Measurements from ENCODE around the gene TDRD1. TPM values are rescaled to one million over a fixed set of nuclear protein-coding genes. Genes with fewer than 3 reads are reported as not detected.

Gene TDRD1
- total and polyA plus RNA-seq, 9 of the 15 experiments (the other 6 are each of a cell fraction or from before 2014, with no cell fraction given), result not detected

DNA sequence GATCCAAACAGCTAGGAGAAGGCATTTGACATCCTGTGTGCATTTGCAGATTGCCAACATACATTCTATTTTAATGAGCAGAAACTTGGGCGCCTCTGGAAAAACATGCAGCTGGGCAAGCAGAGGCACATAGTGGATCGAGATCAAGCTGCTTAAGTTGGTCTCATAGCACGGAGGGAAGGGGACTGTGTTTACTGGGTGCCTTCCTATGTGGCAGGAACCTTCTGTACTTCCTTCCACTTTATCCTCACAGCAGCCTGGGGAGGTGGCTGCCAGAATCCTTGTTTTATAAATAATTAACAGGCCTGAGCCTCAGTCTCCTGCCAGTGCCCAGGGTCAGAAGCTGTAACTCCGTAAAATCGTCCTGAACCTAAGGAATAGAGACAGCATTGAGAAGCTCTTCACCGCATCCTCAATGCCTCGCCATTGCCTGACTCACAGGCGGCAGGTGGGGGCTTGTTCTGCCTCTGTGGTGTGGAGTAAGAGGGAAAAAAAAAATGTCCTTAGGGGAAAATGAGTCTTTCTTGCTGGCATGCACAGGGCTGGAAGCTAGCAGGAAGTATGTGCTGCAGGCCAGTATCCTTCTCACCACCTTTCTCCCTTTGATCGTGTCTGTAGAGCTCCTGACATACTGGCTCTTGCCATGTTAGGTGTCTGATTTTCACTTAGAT is 66.1 kb downstream of the TDRD1 start:
- Histone ChIP-seq H2AFZ (ENCODE audit: low read depth, low read length) (no peak overlapping the region), H3K9me3 (replicated peaks; ENCODE audit: control insufficient read depth, insufficient read depth, low read depth, low read length) (no peaks in the 10 kb centered on the region), H3K9me1 (ENCODE audit: control insufficient read depth, insufficient read depth, low read length) (no peaks in the 10 kb centered on the region), H3K9ac (ENCODE audit: insufficient read depth in 1 of 2, low read depth in 2 of 2, low read length in 2 of 2) (no peak overlapping the region), H3K4me2 (ENCODE audit: insufficient read depth, low read length) (no peak overlapping the region), H4K20me1 (replicated peaks; ENCODE audit: control insufficient read depth, insufficient read depth, low read length) (no peaks in the 10 kb centered on the region), H3K4me1 (replicated peaks in 1 of 2; ENCODE audit: control insufficient read depth in 2 of 2, insufficient read depth in 2 of 2, low read length in 2 of 2) (no peaks in the 10 kb centered on the region), H3K79me2 (ENCODE audit: control insufficient read depth, insufficient read depth, low read length) (no peaks in the 10 kb centered on the region), H3K4me3 (no peak overlapping the region), H3K27ac (ENCODE audit: extremely low read depth, low read depth, low read length) (no peak overlapping the region), H3K36me3 (ENCODE audit: control insufficient read depth, insufficient read depth, low read length) (no peaks in the 10 kb centered on the region), H3K27me3 (ENCODE audit: control insufficient read depth in 2 of 2, insufficient read depth in 2 of 2, low read length in 2 of 2) (peaks cover 0 to 23% of the 10 kb centered on the region in 2 experiments; a peak in 3 of 5 replicates)
- DNase-seq (ENCODE audit: extremely low read depth in 1 of 4, low spot score in 3 of 4), result no peak
- intact Hi-C loops (cut with micrococcal nuclease), result no loop called here
- ChIA-PET CTCF (ENCODE audit: low intra/inter-chr PET ratio) (no interaction called here), POLR2A (interaction anchor here (0.6 to 1.8 kb wide), 2 partner anchors 16 to 70 kb away, joined by 3 to 4 read pairs; no protein-coding TSS in a partner anchor)
- BruUV-seq (replicated peaks), result no TSS peak
- ATAC-seq, result no peak
- in situ Hi-C loops (cut with MboI), result no loop called here
- no peak for FAIRE-seq
- 0% methylated on average over 7 of the region's 9 CpGs for WGBS (ENCODE audit: insufficient coverage, low coverage, missing lambda C conversion rate)
- TF ChIP-seq, protein P1, sequence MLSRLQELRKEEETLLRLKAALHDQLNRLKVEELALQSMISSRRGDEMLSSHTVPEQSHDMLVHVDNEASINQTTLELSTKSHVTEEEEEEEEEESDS (CRISPR knock-in tag; IDR thresholded peaks at IDR 0.05), result no peak
- TF ChIP-seq, protein P2, sequence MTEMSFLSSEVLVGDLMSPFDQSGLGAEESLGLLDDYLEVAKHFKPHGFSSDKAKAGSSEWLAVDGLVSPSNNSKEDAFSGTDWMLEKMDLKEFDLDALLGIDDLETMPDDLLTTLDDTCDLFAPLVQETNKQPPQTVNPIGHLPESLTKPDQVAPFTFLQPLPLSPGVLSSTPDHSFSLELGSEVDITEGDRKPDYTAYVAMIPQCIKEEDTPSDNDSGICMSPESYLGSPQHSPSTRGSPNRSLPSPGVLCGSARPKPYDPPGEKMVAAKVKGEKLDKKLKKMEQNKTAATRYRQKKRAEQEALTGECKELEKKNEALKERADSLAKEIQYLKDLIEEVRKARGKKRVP (CRISPR knock-in tag; IDR thresholded peaks at IDR 0.05), result no peak
- TF ChIP-seq ZNF444 (CRISPR knock-in tag; IDR thresholded peaks at IDR 0.05) (no peak), ELF2 (CRISPR knock-in tag; IDR thresholded peaks at IDR 0.05) (no peak), EZH2 (IDR thresholded peaks at IDR 0.05; ENCODE audit: borderline replicate concordance, low read depth, low read length) (no peak), MBD2 (IDR thresholded peaks at IDR 0.05; ENCODE audit: borderline replicate concordance, low read depth) (no peak), NELFE (IDR thresholded peaks at IDR 0.05; ENCODE audit: insufficient read depth, insufficient read length) (no peak), MCM7 (IDR thresholded peaks at IDR 0.05) (no peak), TAL1 (IDR thresholded peaks at IDR 0.05) (no peak), TRIM24 (IDR thresholded peaks at IDR 0.05) (no peak), BRD4 (IDR thresholded peaks at IDR 0.05) (no peak), ZNF23 (CRISPR knock-in tag; IDR thresholded peaks at IDR 0.05) (no peak)
- TF ChIP-seq, protein P3, sequence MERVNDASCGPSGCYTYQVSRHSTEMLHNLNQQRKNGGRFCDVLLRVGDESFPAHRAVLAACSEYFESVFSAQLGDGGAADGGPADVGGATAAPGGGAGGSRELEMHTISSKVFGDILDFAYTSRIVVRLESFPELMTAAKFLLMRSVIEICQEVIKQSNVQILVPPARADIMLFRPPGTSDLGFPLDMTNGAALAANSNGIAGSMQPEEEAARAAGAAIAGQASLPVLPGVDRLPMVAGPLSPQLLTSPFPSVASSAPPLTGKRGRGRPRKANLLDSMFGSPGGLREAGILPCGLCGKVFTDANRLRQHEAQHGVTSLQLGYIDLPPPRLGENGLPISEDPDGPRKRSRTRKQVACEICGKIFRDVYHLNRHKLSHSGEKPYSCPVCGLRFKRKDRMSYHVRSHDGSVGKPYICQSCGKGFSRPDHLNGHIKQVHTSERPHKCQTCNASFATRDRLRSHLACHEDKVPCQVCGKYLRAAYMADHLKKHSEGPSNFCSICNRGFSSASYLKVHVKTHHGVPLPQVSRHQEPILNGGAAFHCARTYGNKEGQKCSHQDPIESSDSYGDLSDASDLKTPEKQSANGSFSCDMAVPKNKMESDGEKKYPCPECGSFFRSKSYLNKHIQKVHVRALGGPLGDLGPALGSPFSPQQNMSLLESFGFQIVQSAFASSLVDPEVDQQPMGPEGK (CRISPR knock-in tag; IDR thresholded peaks at IDR 0.05; ENCODE audit: borderline replicate concordance), result no peak
